Activated CD4-positive, alpha-beta T cell treated with anti-CD3 and anti-CD28 coated beads, Interleukin-2, amount 50 U/mL, for 24 hours (primary cell): ENCODE data around the gene OR10C1.

Experiments used
- DNase-seq, 2 donors: peaks; one replicate each; pipeline ENCODE4 v3.0.0-alpha.2; 2020; ENCODE audit warnings: low read depth in 1 of 2, low spot score in 1 of 2

OR10C1 gene

DNA sequence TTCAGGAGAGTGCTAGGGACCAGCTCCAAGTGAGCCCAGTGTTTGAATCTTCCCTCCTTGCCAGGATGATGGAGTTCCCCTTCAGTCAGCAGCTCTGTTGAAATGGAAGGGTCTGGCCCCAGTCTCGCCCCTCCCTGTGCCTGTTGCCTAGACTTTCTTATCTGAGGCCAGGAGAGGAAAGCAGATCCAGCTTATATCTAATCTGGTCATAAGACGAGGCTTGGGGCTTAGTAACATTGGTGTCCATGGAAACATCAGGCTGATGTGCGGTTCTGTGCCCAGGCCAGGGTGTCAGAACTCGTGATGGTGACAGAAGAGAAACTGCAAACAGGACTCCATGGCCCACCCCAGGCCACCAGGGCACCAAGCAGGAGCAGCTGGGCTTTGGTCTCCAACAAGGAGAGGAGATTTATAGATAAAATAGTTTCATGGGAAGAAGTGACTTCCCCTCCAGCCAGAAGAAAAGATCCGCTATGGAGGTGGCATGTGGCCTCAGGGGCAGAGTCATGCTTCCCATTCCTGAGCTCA is 38.9 kb downstream of the OR10C1 start:
- no peak for DNase-seq

DNA sequence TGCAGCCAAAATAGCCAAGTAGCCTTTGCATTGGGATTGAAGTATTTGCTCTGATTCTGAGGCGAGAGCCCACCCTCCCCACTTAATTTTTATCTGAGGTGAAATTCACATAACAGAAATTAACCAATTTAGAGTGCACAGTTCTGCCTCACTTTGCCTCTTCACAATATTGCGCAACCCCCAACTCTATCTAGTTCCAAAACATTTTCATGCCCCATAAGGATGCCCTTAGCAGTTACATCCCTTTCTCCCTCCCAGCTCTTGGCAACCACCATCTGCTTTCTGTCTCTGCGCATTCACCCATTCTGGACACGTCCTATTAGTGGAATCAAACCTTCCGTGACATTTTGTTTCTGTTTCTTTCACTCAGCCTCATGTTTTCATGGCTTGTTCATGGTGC is 39.6 kb downstream of the OR10C1 start:
- DNase-seq, result no peak

DNA sequence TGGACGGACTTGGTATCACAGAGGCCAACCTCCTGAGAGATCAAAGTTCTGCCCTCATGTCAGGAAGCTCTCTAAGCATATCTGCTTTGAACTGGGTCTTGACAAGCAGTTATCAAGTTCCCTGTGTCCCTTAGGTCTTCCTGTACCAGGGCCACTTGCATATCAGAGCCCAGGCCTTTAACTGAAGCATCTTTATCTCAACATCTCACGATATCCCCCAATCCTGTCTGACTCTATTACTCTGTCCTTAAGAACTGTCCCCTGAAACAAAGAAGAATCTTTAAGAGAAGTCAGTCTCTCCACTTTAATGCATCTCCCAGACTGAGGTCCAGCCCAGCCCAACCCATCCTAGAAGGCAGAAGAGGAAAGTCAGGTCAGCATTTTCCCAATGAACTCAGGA is 40.5 kb downstream of the OR10C1 start:
- DNase-seq, result no peak

DNA sequence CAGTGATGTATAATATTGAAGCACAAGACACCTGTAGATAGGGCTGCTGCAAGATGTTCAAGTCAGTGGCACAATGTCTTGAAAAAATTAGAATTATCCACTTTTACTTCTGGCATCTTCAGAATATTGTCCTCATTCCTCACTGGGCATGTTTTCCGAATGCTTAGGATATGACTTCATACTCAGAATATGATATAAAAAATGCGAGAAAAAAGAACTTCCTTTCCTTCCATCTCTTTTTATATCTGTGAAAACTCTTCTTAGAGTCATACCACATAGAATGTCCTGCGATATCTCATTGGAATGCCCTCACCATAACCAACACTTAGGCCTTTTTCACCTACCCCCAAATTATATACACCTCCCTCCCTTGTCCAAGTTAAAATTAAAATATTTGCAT is 44.1 kb downstream of the OR10C1 start:
- no peak for DNase-seq

DNA sequence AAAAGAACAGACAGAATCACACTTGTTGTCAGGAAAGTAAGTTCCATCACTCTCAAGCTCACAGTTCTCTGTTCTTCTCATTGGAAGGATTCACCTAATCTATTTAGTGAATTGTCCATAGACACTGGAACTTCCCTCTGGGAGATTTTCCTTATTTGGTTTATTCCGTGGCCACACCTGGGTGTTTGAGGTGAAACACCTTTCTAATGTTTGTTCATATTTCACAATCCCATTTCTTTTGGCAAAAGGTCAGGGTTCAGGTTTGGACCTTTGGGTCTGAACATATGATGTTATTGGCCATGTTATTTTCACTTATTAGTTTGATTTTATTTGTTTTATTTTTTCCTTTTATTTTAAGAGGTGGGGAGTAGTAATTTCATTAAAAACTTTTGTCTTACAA is 44.6 kb downstream of the OR10C1 start:
- DNase-seq, result no peak

DNA sequence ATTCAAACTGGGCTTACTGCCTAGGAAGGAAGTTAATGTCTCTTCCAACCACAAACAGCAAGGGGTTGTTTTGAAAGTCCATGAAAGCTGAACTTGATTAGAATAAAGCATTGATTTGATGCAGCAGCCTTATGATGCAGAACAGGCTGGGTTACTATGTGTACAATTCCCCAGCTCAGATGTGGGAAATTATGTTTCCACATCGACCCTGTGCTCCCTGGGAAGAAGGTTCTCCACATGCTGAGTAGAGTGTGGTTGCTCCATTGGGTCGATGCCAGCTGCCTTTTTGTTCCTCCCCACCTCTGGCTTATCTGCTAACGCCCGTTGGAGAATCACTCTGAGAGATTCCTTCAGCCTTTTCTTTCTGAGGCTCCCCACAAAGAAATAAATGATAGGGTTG is 47.5 kb downstream of the OR10C1 start:
- no peak for DNase-seq

DNA sequence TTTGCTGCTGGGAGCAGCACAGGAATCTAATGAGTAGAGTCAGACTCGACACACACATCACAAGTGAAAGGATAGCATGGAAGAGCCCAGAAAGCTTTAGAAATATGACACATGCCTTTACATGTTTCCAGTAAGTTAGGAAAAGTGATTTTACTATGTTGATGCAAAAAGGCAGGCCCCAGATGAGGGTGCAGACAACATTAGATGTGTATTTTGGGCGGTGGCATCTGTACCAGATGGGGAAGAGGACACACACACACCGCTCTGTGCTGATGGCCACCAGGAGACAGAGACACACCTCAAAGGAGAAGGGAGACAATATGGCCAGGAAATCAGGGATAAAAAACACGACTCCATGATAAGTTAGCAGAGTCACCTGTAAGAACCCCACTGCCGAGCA is 48.0 kb downstream of the OR10C1 start:
- no peak for DNase-seq

DNA sequence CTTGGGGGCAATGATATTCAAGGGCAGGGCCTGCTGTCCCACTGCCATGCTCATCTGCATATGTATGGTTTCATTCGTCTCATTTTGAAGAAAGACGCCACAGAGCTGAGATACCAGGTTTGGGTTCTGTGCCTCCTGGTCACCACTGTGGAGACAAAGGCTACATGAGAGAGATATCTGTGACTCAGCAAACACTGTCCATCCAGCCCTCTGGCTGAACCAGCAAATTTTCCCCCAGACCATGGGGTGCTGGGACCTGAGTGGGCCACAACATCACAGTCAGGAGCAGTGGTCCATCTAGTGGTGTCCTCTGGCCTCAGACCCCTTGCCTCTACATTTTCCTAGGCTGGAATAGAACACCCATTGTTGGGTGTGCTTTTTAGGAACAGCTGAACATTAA is 48.6 kb downstream of the OR10C1 start, which contains the start of gene MAS1L:
MAS1L (minus strand) TSS at position 297 of the 400 bp plus-strand sequence; CDS start at position 243, 54 bp downstream.
- no peak for DNase-seq

DNA sequence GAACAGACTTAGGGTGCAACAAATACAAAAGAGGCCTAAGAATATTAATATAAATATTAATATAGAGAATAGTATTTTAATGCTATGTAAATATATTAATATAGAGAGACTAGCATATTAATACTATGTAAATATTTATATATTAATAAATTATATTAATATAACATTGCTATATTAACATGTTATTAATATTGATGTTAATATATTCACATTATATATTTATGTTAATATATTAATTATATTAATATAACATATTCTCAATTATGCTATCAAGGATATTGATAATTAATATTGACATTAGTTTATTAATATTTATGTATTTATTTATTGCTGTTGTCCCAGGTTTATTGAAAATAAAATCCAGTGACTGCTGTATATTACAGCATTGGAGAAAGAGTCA is 49.8 kb downstream of the OR10C1 start:
- no peak for DNase-seq

DNA sequence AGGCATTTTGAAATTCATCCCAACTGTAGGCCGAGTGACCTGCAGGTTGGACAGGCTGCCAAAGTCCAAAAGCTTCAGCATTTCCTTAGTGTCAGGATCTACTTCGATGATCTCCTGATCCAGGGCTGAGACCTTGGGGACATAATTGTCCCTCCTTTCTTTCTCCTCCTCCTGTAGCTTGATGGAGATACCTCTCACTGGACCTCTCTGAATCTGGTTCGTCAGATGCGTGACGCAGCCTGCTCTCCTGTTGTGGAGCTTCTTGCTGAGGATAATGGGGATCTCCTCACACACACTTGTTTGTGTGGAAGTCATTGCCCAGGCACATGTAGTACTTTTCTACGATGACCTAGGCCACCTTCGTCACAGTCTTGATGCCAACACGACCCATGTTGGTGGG is 50.2 kb downstream of the OR10C1 start:
- no peak for DNase-seq

DNA sequence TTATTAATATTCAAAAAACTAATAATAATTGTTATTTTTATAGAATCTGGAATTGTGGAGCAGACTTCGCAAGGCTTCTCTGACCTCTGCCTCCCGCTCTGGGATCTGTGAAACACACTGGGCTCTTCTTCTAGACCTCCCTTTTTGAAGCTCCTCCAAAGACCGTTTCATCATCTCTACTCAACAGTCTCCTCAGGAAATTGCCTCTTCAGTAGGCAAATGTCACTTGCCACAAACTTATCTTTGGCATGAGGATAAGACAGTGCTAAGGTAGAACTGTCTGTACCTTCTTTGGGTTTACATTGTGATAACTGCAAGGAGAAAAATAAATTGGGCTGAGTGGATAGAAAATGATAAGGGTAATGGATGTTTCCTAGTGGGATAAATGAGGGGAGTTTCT is 50.9 kb downstream of the OR10C1 start:
- DNase-seq, result no peak

DNA sequence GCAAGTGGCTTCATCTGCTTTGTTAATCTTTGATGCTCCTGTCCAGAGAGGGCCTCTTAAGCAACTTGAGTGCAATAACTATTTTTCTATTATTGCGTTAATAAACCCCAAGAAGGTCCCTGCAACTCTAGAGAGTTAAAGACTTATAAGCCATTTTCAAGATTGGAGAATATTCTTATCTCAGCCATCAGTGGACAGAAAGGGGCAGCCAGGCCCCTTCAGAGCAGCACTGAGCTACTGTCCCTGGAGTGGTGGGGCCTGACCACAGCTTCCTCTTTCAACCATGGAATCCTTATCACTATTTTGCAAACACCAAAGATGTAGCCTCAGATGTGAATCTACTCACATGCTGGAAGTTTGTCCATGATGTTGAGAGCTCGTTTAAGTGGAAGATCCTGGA is 51.4 kb downstream of the OR10C1 start:
- DNase-seq, result no peak
